NAMALWA (cell line): ENCODE results near the gene COX8C.
"Not testable (repeated sequence)": the region's sequence is repeated elsewhere in the genome, so short reads cannot be mapped to it uniquely, and the experiment has no call there.

ENCODE experiments used
- DNase-seq: peaks from one replicate; pipeline ENCODE4 v3.0.0-alpha.2; 2015; ENCODE audit warnings: low spot score

The COX8C gene

GRCh38 chr14:93322929-93323599 is 23.9 kb upstream of the COX8C start:
- DNase-seq, result no peak

- DNase-seq, result no peak
Observed at GRCh38 chr14:93323600-93324174, 23.3 kb upstream of the COX8C start.

- no peak for DNase-seq
Observed at GRCh38 chr14:93326196-93326595, 20.8 kb upstream of the COX8C start.

GRCh38 chr14:93328546-93328945 is 18.4 kb upstream of the COX8C start:
- DNase-seq, result no peak

- DNase-seq, result no peak
Observed at GRCh38 chr14:93329965-93330608, 16.9 kb upstream of the COX8C start.

GRCh38 chr14:93330609-93331000 is 16.4 kb upstream of the COX8C start:
- no peak for DNase-seq

- DNase-seq, result peak; percentile 13
Observed at GRCh38 chr14:93331002-93331727, 15.8 kb upstream of the COX8C start.

GRCh38 chr14:93331728-93332396 is 15.1 kb upstream of the COX8C start:
- DNase-seq, result peak; percentile 72

GRCh38 chr14:93332397-93332852 is 14.6 kb upstream of the COX8C start:
- no peak for DNase-seq

- peak; percentile 97 for DNase-seq
Observed at GRCh38 chr14:93332853-93333630, 13.9 kb upstream of the COX8C start, which contains the start of gene BTBD7. BTBD7 (minus strand) TSS chr14:93333036; CDS start chr14:93296051, 36,985 bp downstream.

GRCh38 chr14:93333631-93334103 is 13.3 kb upstream of the COX8C start:
- DNase-seq, result no peak

- DNase-seq, result peak; percentile 21
Observed at GRCh38 chr14:93337143-93337753, 9.7 kb upstream of the COX8C start.

GRCh38 chr14:93337884-93338283 is 9.1 kb upstream of the COX8C start:
- no peak for DNase-seq

- DNase-seq, result no peak
Observed at GRCh38 chr14:93343266-93343665, 3.7 kb upstream of the COX8C start.

GRCh38 chr14:93343797-93344196 is 3.2 kb upstream of the COX8C start:
- DNase-seq, result no peak

- DNase-seq, result no peak
Observed at GRCh38 chr14:93347850-93348249, 868 bp downstream of the COX8C start.

- DNase-seq, result no peak
Observed at GRCh38 chr14:93348292-93348691, 1.3 kb downstream of the COX8C start.

- not testable (repeated sequence) for DNase-seq
Observed at GRCh38 chr14:93354873-93355272, 7.9 kb downstream of the COX8C start.

- DNase-seq, result no peak
Observed at GRCh38 chr14:93368996-93369712, 22.2 kb downstream of the COX8C start.

- peak; percentile 43 for DNase-seq
Observed at GRCh38 chr14:93369713-93370266, 22.8 kb downstream of the COX8C start.
